K562 (cell line): ENCODE measurements around the gene GASK1A.

Experiments
- CBX8 ChIP-seq: fragments of 200-600 bp; sonication (generic); IDR thresholded peaks from 2 replicates; pipeline ENCODE4 v1.6.1; 2012; ENCODE audit warnings: borderline replicate concordance, mixed run types, low read depth, mild to moderate bottlenecking, moderate library complexity, mixed read lengths, low read length, control low read depth, inconsistent platforms; ENCODE audit not compliant: poor library complexity, severe bottlenecking; ENCODE audit errors: extremely low read depth
- EHMT2 ChIP-seq: fragments of 450-650 bp; IDR thresholded peaks from 2 replicates; pipeline ENCODE4 v1.6.1; 2018; ENCODE audit warnings: antibody characterized with exemption
- FOXK2 ChIP-seq, 2 experiments: fragments of 450-650 bp; IDR thresholded peaks in 1 of 2; conservative IDR thresholded peaks in 1 of 2; 2 replicates each; pipeline ENCODE4 v1.6.1; 2016; ENCODE audit warnings: low read depth in 2 of 2, mild to moderate bottlenecking in 1 of 2
- JUNB ChIP-seq: fragments of 450-650 bp; formaldehyde crosslinking; conservative IDR thresholded peaks from 2 replicates; pipeline ENCODE4 v1.4.0; 2020; ENCODE audit warnings: mild to moderate bottlenecking
- KDM1A ChIP-seq, 2 experiments: fragments of 450-650 bp; IDR thresholded peaks; 2 replicates each; pipeline ENCODE4 v1.6.1; 2016; ENCODE audit warnings: mild to moderate bottlenecking in 2 of 2
- SPI1 ChIP-seq: IDR thresholded peaks from 2 replicates; pipeline ENCODE4 v1.6.1; 2011; ENCODE audit warnings: low read depth, low read length, control low read depth, borderline replicate concordance
- ZNF140 ChIP-seq: fragments of 250-450 bp; sonication (Bioruptor Pico); IDR thresholded peaks from 2 replicates; pipeline ENCODE4 v1.8.0; 2021; ENCODE audit warnings: moderate library complexity, mild to moderate bottlenecking, inconsistent platforms
- TF ChIP-seq, protein P1 (sequence below), 3 experiments: IDR thresholded peaks in 2 of 3; conservative IDR thresholded peaks in 1 of 3; 2 replicates each; pipeline ENCODE4 v1.5.1; 2011 to 2012; ENCODE audit warnings: low read length in 3 of 3, mild to moderate bottlenecking in 3 of 3, control low read depth in 2 of 3, improper control_type of control experiment in 1 of 3, inconsistent platforms in 1 of 3, low read depth in 1 of 3, mixed read lengths in 1 of 3, moderate library complexity in 1 of 3; ENCODE audit not compliant: insufficient read depth in 2 of 3
- TF ChIP-seq, protein P2 (sequence below): sonication (generic); formaldehyde crosslinking; IDR thresholded peaks from 2 replicates; pipeline ENCODE4 v1.8.0; 2022; ENCODE audit warnings: missing genetic modification reagents, mild to moderate bottlenecking, borderline replicate concordance
- TF ChIP-seq, protein P3 (sequence below): fragments of 250-450 bp; sonication (Bioruptor Pico); IDR thresholded peaks from 2 replicates; pipeline ENCODE4 v1.4.0; 2020; ENCODE audit warnings: mild to moderate bottlenecking, moderate library complexity
- TF ChIP-seq, protein P4 (sequence below): fragments of 150-350 bp; conservative IDR thresholded peaks from 2 replicates; pipeline ENCODE4 v1.6.1; 2014; ENCODE audit warnings: low read length
- TF ChIP-seq, protein P5 (sequence below): fragments of 450-650 bp; conservative IDR thresholded peaks from 2 replicates; pipeline ENCODE4 v1.6.1; 2016; ENCODE audit warnings: missing genetic modification characterization, low read depth, mild to moderate bottlenecking, missing compliant biosample characterization, moderate library complexity
- TF ChIP-seq, protein P6 (sequence below): sonication (generic); formaldehyde crosslinking; IDR thresholded peaks from 2 replicates; pipeline ENCODE4 v1.8.1; 2022; ENCODE audit warnings: missing genetic modification reagents

DNA sequence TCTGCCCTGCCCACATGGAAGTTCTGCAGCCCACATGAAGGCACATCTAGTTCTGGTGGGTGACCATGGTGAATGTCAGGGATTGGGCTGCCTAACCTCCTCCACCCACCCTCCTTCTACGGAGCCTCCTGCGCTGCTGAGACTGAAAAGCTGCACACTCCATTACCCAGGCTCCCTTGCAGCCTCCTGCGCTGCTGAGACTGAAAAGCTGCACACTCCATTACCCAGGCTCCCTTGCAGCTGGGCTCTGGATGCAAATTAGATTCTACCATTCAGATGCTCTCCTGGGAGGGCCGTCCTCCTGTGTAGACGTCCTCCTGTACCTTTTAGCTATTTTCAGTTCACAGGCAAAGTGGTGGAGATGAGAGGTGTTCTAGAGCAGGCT, 94.7 kb downstream of the GASK1A start:
- TF ChIP-seq, protein P1, sequence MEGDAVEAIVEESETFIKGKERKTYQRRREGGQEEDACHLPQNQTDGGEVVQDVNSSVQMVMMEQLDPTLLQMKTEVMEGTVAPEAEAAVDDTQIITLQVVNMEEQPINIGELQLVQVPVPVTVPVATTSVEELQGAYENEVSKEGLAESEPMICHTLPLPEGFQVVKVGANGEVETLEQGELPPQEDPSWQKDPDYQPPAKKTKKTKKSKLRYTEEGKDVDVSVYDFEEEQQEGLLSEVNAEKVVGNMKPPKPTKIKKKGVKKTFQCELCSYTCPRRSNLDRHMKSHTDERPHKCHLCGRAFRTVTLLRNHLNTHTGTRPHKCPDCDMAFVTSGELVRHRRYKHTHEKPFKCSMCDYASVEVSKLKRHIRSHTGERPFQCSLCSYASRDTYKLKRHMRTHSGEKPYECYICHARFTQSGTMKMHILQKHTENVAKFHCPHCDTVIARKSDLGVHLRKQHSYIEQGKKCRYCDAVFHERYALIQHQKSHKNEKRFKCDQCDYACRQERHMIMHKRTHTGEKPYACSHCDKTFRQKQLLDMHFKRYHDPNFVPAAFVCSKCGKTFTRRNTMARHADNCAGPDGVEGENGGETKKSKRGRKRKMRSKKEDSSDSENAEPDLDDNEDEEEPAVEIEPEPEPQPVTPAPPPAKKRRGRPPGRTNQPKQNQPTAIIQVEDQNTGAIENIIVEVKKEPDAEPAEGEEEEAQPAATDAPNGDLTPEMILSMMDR (IDR thresholded peaks at IDR 0.05 in 2 of 3, conservative IDR thresholded peaks at IDR 0.05 in 1 of 3; ENCODE audit: insufficient read depth in 2 of 3, low read depth in 1 of 3, low read length in 3 of 3) = no peak
- TF ChIP-seq, protein P2, sequence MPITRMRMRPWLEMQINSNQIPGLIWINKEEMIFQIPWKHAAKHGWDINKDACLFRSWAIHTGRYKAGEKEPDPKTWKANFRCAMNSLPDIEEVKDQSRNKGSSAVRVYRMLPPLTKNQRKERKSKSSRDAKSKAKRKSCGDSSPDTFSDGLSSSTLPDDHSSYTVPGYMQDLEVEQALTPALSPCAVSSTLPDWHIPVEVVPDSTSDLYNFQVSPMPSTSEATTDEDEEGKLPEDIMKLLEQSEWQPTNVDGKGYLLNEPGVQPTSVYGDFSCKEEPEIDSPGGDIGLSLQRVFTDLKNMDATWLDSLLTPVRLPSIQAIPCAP (CRISPR knock-in tag) = no peak
- TF ChIP-seq, protein P3, sequence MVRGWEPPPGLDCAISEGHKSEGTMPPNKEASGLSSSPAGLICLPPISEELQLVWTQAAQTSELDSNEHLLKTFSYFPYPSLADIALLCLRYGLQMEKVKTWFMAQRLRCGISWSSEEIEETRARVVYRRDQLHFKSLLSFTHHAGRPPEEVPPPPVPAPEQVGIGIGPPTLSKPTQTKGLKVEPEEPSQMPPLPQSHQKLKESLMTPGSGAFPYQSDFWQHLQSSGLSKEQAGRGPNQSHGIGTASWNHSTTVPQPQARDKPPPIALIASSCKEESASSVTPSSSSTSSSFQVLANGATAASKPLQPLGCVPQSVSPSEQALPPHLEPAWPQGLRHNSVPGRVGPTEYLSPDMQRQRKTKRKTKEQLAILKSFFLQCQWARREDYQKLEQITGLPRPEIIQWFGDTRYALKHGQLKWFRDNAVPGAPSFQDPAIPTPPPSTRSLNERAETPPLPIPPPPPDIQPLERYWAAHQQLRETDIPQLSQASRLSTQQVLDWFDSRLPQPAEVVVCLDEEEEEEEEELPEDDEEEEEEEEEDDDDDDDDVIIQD (CRISPR knock-in tag) = no peak
- TF ChIP-seq CBX8 (no peak), ZNF140 (CRISPR knock-in tag) (no peak), EHMT2 (no peak), KDM1A (IDR thresholded peaks at IDR 0.05) (no peak), JUNB (CRISPR knock-in tag) (no peak), FOXK2 (conservative IDR thresholded peaks at IDR 0.05 in 1 of 2, IDR thresholded peaks at IDR 0.05 in 1 of 2; ENCODE audit: low read depth in 2 of 2) (no peak), SPI1 (no peak)
- TF ChIP-seq, protein P4, sequence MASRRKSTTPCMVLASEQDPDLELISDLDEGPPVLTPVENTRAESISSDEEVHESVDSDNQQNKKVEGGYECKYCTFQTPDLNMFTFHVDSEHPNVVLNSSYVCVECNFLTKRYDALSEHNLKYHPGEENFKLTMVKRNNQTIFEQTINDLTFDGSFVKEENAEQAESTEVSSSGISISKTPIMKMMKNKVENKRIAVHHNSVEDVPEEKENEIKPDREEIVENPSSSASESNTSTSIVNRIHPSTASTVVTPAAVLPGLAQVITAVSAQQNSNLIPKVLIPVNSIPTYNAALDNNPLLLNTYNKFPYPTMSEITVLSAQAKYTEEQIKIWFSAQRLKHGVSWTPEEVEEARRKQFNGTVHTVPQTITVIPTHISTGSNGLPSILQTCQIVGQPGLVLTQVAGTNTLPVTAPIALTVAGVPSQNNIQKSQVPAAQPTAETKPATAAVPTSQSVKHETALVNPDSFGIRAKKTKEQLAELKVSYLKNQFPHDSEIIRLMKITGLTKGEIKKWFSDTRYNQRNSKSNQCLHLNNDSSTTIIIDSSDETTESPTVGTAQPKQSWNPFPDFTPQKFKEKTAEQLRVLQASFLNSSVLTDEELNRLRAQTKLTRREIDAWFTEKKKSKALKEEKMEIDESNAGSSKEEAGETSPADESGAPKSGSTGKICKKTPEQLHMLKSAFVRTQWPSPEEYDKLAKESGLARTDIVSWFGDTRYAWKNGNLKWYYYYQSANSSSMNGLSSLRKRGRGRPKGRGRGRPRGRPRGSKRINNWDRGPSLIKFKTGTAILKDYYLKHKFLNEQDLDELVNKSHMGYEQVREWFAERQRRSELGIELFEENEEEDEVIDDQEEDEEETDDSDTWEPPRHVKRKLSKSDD = no peak
- TF ChIP-seq, protein P5, sequence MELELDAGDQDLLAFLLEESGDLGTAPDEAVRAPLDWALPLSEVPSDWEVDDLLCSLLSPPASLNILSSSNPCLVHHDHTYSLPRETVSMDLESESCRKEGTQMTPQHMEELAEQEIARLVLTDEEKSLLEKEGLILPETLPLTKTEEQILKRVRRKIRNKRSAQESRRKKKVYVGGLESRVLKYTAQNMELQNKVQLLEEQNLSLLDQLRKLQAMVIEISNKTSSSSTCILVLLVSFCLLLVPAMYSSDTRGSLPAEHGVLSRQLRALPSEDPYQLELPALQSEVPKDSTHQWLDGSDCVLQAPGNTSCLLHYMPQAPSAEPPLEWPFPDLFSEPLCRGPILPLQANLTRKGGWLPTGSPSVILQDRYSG (tag) = no peak
- TF ChIP-seq, protein P6, sequence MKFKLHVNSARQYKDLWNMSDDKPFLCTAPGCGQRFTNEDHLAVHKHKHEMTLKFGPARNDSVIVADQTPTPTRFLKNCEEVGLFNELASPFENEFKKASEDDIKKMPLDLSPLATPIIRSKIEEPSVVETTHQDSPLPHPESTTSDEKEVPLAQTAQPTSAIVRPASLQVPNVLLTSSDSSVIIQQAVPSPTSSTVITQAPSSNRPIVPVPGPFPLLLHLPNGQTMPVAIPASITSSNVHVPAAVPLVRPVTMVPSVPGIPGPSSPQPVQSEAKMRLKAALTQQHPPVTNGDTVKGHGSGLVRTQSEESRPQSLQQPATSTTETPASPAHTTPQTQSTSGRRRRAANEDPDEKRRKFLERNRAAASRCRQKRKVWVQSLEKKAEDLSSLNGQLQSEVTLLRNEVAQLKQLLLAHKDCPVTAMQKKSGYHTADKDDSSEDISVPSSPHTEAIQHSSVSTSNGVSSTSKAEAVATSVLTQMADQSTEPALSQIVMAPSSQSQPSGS (CRISPR knock-in tag) = no peak
